ENCODE measurements around the gene TTC7B.

The TTC7B gene

DNA sequence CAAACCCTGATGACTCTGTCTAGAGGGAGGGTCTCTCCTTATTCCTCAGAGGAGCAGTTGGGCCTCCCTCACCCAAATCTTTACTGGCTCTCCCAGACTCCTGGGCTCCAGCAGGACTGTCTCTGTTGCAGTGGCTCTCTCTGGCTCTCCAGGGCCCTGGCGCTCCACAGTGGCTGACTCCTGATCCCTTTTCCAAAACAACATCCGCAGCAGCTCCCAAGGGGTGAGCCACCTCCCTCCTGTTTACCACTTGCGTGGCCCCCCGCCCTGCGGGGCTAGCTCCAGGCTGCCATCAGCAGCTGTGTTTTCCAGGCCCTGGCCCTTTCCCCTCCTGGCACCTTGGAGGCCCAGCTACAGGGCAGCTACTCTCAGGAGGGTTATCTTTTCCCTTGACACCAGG lies 295.9 kb downstream of the TTC7B start:
- DNase-seq (ENCODE audit: low spot score) (no peak), ATAC-seq (ENCODE audit: low read depth) (no peak)
- Histone ChIP-seq H3K36me3 (ENCODE audit: low read depth) (no peaks in the 10 kb centered on the region), H3K27me3 (ENCODE audit: insufficient read depth, poor library complexity, severe bottlenecking) (no peaks in the 10 kb centered on the region), H3K9me3 (ENCODE audit: severe bottlenecking) (no peaks in the 10 kb centered on the region), H3K4me1 (ENCODE audit: insufficient read depth, poor library complexity, severe bottlenecking) (no peaks in the 10 kb centered on the region), H3K4me3 (ENCODE audit: severe bottlenecking) (no peak overlapping the region), H3K27ac (ENCODE audit: poor library complexity, severe bottlenecking) (no peak overlapping the region)
- no peak for TF ChIP-seq CTCF (IDR thresholded peaks at IDR 0.05; ENCODE audit: poor library complexity, severe bottlenecking)

GRCh38 chr14:90519262-90519920 lies 296.8 kb downstream of the TTC7B start:
- H3K4me3 ChIP-seq (ENCODE audit: severe bottlenecking): no peak overlapping the region
- H3K4me1 ChIP-seq (ENCODE audit: insufficient read depth, poor library complexity, severe bottlenecking): no peaks in the 10 kb centered on the region
- DNase-seq (ENCODE audit: low spot score) (no peak), ATAC-seq (ENCODE audit: low read depth) (no peak)
- TF ChIP-seq CTCF (IDR thresholded peaks at IDR 0.05; ENCODE audit: poor library complexity, severe bottlenecking): peak; percentile 41
- no peaks in the 10 kb centered on the region for H3K36me3 ChIP-seq (ENCODE audit: low read depth)
- no peaks in the 10 kb centered on the region for H3K9me3 ChIP-seq (ENCODE audit: severe bottlenecking)
- H3K27me3 ChIP-seq (ENCODE audit: insufficient read depth, poor library complexity, severe bottlenecking): no peaks in the 10 kb centered on the region
- no peak overlapping the region for H3K27ac ChIP-seq (ENCODE audit: poor library complexity, severe bottlenecking)

DNA sequence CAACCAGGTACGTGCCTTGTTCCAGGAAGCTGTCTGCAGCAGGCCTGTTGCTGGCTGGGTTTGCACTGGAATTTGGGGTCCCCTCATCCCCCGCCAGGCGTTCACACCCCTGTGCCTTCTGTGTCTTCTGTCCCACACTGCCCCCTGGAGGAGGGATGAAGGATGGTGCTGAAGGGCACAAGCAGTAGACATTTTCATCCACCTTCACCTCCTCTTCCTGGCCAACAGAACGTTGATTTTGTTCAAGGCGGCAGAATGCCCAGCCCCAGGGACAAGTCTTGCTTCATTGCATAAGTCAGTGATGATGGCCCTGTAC lies 297.3 kb downstream of the TTC7B start:
- no peak overlapping the region for H3K27ac ChIP-seq (ENCODE audit: poor library complexity, severe bottlenecking)
- H3K4me1 ChIP-seq (ENCODE audit: insufficient read depth, poor library complexity, severe bottlenecking): no peaks in the 10 kb centered on the region
- H3K27me3 ChIP-seq (ENCODE audit: insufficient read depth, poor library complexity, severe bottlenecking): no peaks in the 10 kb centered on the region
- TF ChIP-seq CTCF (IDR thresholded peaks at IDR 0.05; ENCODE audit: poor library complexity, severe bottlenecking): peak; percentile 66
- H3K4me3 ChIP-seq (ENCODE audit: severe bottlenecking): no peak overlapping the region
- ATAC-seq (ENCODE audit: low read depth) (no peak), DNase-seq (ENCODE audit: low spot score) (no peak)
- H3K9me3 ChIP-seq (ENCODE audit: severe bottlenecking): no peaks in the 10 kb centered on the region
- H3K36me3 ChIP-seq (ENCODE audit: low read depth): no peaks in the 10 kb centered on the region

DNA sequence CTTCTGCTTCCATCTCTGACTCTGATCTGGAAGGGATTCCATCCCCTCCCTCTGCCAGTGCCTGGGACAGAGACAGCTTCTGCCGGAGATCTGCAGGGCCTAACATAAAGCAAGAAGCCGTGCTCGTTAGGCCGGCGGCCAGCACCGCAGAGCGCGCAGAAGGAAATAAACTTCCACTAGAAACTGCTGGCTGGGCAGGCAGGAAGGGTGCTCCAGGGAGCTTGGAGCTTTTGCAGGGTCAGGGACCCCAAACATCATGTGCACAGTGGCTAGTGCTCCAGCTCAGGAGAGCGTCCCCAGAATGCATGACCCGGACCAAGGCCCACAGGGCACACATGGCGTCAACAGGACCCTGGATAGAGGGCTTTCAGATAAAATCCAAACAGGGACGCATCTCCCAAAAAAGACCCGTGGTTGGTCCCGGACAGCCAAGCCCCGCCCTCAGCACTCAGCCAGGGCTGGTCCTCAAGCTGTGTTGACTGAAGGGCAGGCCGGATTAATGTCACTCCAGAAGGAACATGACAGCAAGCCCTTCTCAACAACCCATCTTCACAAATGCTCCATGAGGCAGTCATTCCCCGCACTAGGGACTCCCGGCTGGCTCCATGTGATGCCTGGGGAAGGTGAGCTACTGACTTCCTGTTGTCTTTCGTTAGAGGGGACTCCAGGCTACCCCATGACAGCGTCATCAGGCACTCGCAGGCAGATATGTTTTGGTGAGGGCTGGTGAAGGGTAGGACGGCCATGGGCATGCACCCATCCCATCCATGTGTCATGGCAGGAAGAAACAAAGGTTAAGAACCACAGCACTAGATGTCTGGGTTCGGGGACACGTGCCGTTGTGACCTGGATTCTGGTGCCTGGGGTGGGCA lies 297.9 kb downstream of the TTC7B start:
- no peak for TF ChIP-seq CTCF (IDR thresholded peaks at IDR 0.05; ENCODE audit: poor library complexity, severe bottlenecking)
- Histone ChIP-seq H3K4me1 (ENCODE audit: insufficient read depth, poor library complexity, severe bottlenecking) (no peaks in the 10 kb centered on the region), H3K9me3 (ENCODE audit: severe bottlenecking) (no peaks in the 10 kb centered on the region), H3K27ac (ENCODE audit: poor library complexity, severe bottlenecking) (no peak overlapping the region), H3K4me3 (ENCODE audit: severe bottlenecking) (no peak overlapping the region), H3K27me3 (ENCODE audit: insufficient read depth, poor library complexity, severe bottlenecking) (no peaks in the 10 kb centered on the region), H3K36me3 (ENCODE audit: low read depth) (no peaks in the 10 kb centered on the region)
- ATAC-seq (ENCODE audit: low read depth) (no peak), DNase-seq (ENCODE audit: low spot score) (no peak)

Data from RWPE2 (cell line).